Body of pancreas (tissue), 4 donors: Measurements from ENCODE around the gene STIM1.

Source experiments
- CTCF ChIP-seq, 7 experiments: fragments of 450-650 bp in 4 of 7; fragments of 200-600 bp in 3 of 7; sonication (generic) in 3 of 7; IDR thresholded peaks; one replicate each; pipeline ENCODE4 v1.5.1; 2016 to 2019; ENCODE audit warnings: antibody characterized with exemption in 7 of 7
- POLR2A ChIP-seq, 3 donors: fragments of 450-650 bp; IDR thresholded peaks; one replicate each; pipeline ENCODE4 v1.6.1; 2016; ENCODE audit warnings: antibody characterized with exemption in 3 of 3, mild to moderate bottlenecking in 2 of 3

DNA sequence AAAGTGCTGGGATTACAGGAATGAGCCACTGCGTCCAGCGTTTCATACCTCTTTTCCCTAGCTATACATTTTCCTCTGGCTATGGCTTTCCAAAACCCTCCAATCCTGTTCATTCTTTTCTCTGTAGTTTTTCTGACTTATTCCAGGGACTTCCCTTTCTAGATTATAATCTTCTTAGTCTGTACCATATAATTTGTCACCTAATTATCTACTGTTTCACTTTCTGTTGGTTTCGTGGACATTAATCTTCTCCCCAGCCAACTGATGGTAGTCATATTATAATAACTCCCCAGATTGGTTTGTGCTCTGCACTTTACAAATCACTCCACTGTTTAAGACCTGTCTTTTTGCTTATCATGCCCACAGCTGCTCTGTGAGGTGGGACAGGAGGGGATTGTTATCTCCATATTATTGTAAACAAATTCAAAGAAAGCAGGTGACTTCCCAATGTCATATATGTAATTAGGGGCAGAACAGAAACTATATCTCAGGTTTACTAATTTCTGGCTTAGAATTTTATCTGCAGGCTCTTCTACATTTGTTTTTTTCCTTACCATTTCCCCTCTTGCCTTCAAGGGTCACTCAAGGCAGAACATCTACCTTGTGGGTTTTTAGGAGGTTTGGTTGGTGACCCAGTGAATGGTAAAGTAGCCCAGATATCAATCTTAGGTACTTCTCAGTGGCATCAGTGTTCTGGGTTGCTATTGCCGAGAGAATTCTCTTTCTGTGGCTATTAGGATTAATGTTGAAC is 23.9 kb downstream of the STIM1 start:
- TF ChIP-seq CTCF (IDR thresholded peaks at IDR 0.05) (no peak), POLR2A (IDR thresholded peaks at IDR 0.05) (no peak)
